CD4-positive, alpha-beta T cell treated with Interleukin-15 for 4 hours (primary cell): ENCODE data around the gene GRHL3.

Source experiments
- DNase-seq: peaks from one replicate; pipeline ENCODE4 v3.0.0-alpha.2; 2020; ENCODE audit warnings: low spot score

Gene GRHL3

GRCh38 chr1:24403806-24404205, 84.6 kb downstream of the GRHL3 start:
- no peak for DNase-seq
